Aorta (tissue), 5 donors: ENCODE results near the gene PODXL. TPM values are rescaled to one million over a fixed set of nuclear protein-coding genes. Genes with fewer than 3 reads are reported as not detected.
A peak's percentile ranks its signal among the peaks of the same experiment; 100 is the strongest.

Experiments
- ATAC-seq: fragments of 200-7000 bp; cut with Tn5 transposase; one replicate; pipeline ENCODE4 v1.9.1; 2022; ENCODE audit warnings: moderate library complexity; ENCODE audit not compliant: low FRiP score
- DNase-seq, 2 donors: peaks; one replicate each; pipeline ENCODE4 v3.0.0-alpha.2; 2020
- H3K27ac ChIP-seq, 2 donors: one replicate each; pipeline ENCODE4 v1.5.1; 2013; ENCODE audit warnings: low read length in 2 of 2, mild to moderate bottlenecking in 2 of 2, moderate library complexity in 2 of 2, control low read depth in 1 of 2, inconsistent platforms in 1 of 2, low read depth in 1 of 2
- H3K27me3 ChIP-seq, 2 donors: one replicate each; pipeline ENCODE4 v1.6.1; 2013; ENCODE audit warnings: control low read depth in 1 of 2, low read length in 1 of 2, mild to moderate bottlenecking in 1 of 2, moderate library complexity in 1 of 2; ENCODE audit not compliant: insufficient read depth in 2 of 2, control insufficient read depth in 1 of 2
- H3K36me3 ChIP-seq, 2 donors: one replicate each; pipeline ENCODE4 v1.6.1; 2013; ENCODE audit warnings: control low read depth in 1 of 2, low read length in 1 of 2, mild to moderate bottlenecking in 1 of 2; ENCODE audit not compliant: insufficient read depth in 2 of 2, control insufficient read depth in 1 of 2
- H3K4me1 ChIP-seq, 2 donors: one replicate each; pipeline ENCODE4 v1.6.1; 2013; ENCODE audit warnings: low read length in 2 of 2, control low read depth in 1 of 2, mild to moderate bottlenecking in 1 of 2, moderate library complexity in 1 of 2; ENCODE audit not compliant: insufficient read depth in 2 of 2, control insufficient read depth in 1 of 2
- H3K4me3 ChIP-seq, 2 donors: one replicate each; pipeline ENCODE4 v1.5.1; 2013; ENCODE audit warnings: low read length in 2 of 2, control low read depth in 1 of 2, mild to moderate bottlenecking in 1 of 2
- H3K9me3 ChIP-seq: one replicate; pipeline ENCODE4 v1.6.1; 2013; ENCODE audit warnings: mild to moderate bottlenecking, low read length; ENCODE audit not compliant: control insufficient read depth
- WGBS, 2 donors: extraction: QIAGEN DNeasy Blood & Tissue Kit; methylation state at CpG; one replicate each; pipeline ENCODE4 v1.1.7; 2013; 5-methylcytosine and 5-hydroxymethylcytosine counted together
- intact Hi-C, 2 donors: fragments of 100-400 bp; cut with DNase I; formaldehyde crosslinking; loops; one replicate each; pipeline versions ENCODE4 v1.14.2 to v1.15.0; 2022
- polyA plus RNA-seq, 2 donors: library from polyadenylated mRNA; stranded (reverse); fragments of 200-250 nt; gene quantifications; one replicate each; pipeline ENCODE4 v1.2.3, GENCODE V29; 2013
- total RNA-seq, 2 donors: library from RNA; stranded (reverse); fragmentation: NEBNext Ultra II Directional; extraction: Animal tissue kit (Norgen Biotek cat#: 25700); gene quantifications; one replicate each; pipeline ENCODE4 v1.2.1, GENCODE V29; 2021
- donor health status: healthy with polysubstance abuse.
- donor health status: Bipolar disorder and iron deficiency.
- donor health status: DM: no; HTN: no; CAD: no.
- donor health status: DM: no; HTN: no; CAD: no.
- donor health status: DM: yes; HTN: yes; CAD: no.

PODXL gene
- total and polyA plus RNA-seq, 4 donors: 1.7 to 55.5 (median 14.6) TPM

GRCh38 chr7:131595699-131596098 lies 39.3 kb upstream of the PODXL start:
- no peaks in the 10 kb centered on the region for H3K4me1 ChIP-seq
- no peak overlapping the region for H3K4me3 ChIP-seq
- no peak overlapping the region for H3K27ac ChIP-seq
- ATAC-seq (no peak), DNase-seq (no peak)
- no peaks in the 10 kb centered on the region for H3K9me3 ChIP-seq
- no peaks in the 10 kb centered on the region for H3K27me3 ChIP-seq
- 88 to 89% methylated on average over 4 of the region's 4 CpGs for WGBS, 2 donors
- no peaks in the 10 kb centered on the region for H3K36me3 ChIP-seq
- intact Hi-C loops: no loop called here

- H3K9me3 ChIP-seq: no peaks in the 10 kb centered on the region
- intact Hi-C loops: no loop called here
- no peak overlapping the region for H3K27ac ChIP-seq
- no peaks in the 10 kb centered on the region for H3K27me3 ChIP-seq
- DNase-seq (no peak), ATAC-seq (no peak)
- WGBS, 2 donors: 57 to 59% methylated on average over 10 of the region's 10 CpGs
- H3K4me1 ChIP-seq: no peaks in the 10 kb centered on the region
- no peak overlapping the region for H3K4me3 ChIP-seq
- H3K36me3 ChIP-seq: no peaks in the 10 kb centered on the region
Measured at GRCh38 chr7:131591687-131592319, 35.4 kb upstream of the PODXL start.

- no peaks in the 10 kb centered on the region for H3K36me3 ChIP-seq
- intact Hi-C loops: no loop called here
- no peak for DNase-seq
- 84 to 93% methylated on average over 9 of the region's 9 CpGs for WGBS, 2 donors
- H3K27me3 ChIP-seq: no peaks in the 10 kb centered on the region
- H3K4me3 ChIP-seq: no peak overlapping the region
- no peak overlapping the region for H3K27ac ChIP-seq
- peak; percentile 38 for ATAC-seq
- H3K9me3 ChIP-seq: no peaks in the 10 kb centered on the region
- no peaks in the 10 kb centered on the region for H3K4me1 ChIP-seq
Measured at GRCh38 chr7:131587315-131587923, 31.0 kb upstream of the PODXL start.

GRCh38 chr7:131586759-131587158 lies 30.3 kb upstream of the PODXL start:
- no peak overlapping the region for H3K4me3 ChIP-seq
- WGBS, 2 donors: 73 to 83% methylated on average over 3 of the region's 3 CpGs
- no peak for ATAC-seq
- no peaks in the 10 kb centered on the region for H3K4me1 ChIP-seq
- H3K36me3 ChIP-seq: no peaks in the 10 kb centered on the region
- no peak overlapping the region for H3K27ac ChIP-seq
- H3K27me3 ChIP-seq: no peaks in the 10 kb centered on the region
- intact Hi-C loops: no loop called here
- H3K9me3 ChIP-seq: no peaks in the 10 kb centered on the region
- DNase-seq: no peak

GRCh38 chr7:131586259-131586658 lies 29.8 kb upstream of the PODXL start:
- no peak for ATAC-seq

GRCh38 chr7:131583430-131583829 lies 27.0 kb upstream of the PODXL start:
- Histone ChIP-seq H3K36me3 (no peaks in the 10 kb centered on the region), H3K4me1 (no peaks in the 10 kb centered on the region), H3K27me3 (no peaks in the 10 kb centered on the region), H3K4me3 (no peak overlapping the region), H3K9me3 (no peaks in the 10 kb centered on the region), H3K27ac (no peak overlapping the region)
- 86% methylated on average over 9 of the region's 9 CpGs for WGBS, 2 donors
- no peak for DNase-seq
- intact Hi-C loops: no loop called here
- ATAC-seq: no peak

More at GRCh38 chr7:131586259-131586658, 29.8 kb upstream of the PODXL start:
- Histone ChIP-seq H3K9me3 (no peaks in the 10 kb centered on the region), H3K36me3 (no peaks in the 10 kb centered on the region), H3K4me3 (no peak overlapping the region), H3K4me1 (no peaks in the 10 kb centered on the region), H3K27me3 (no peaks in the 10 kb centered on the region), H3K27ac (no peak overlapping the region)
- 29 to 45% methylated on average over 5 of the region's 5 CpGs for WGBS, 2 donors
- intact Hi-C loops: no loop called here
- DNase-seq: no peak

- Histone ChIP-seq H3K27me3 (no peaks in the 10 kb centered on the region), H3K4me1 (no peaks in the 10 kb centered on the region), H3K4me3 (no peak overlapping the region), H3K36me3 (no peaks in the 10 kb centered on the region), H3K27ac (no peak overlapping the region), H3K9me3 (no peaks in the 10 kb centered on the region)
- DNase-seq (peak; percentile 53 to 80), ATAC-seq (peak; percentile 53)
- WGBS, 2 donors: 19 to 33% methylated on average over 16 of the region's 16 CpGs
- intact Hi-C loops: no loop called here
Measured at GRCh38 chr7:131581241-131582051, 25.0 kb upstream of the PODXL start.

GRCh38 chr7:131578602-131579001 lies 22.2 kb upstream of the PODXL start:
- WGBS, 2 donors: 65 to 69% methylated on average over 3 of the region's 3 CpGs
- intact Hi-C loops: no loop called here
- Histone ChIP-seq H3K36me3 (no peaks in the 10 kb centered on the region), H3K27me3 (no peaks in the 10 kb centered on the region), H3K27ac (no peak overlapping the region), H3K4me1 (no peaks in the 10 kb centered on the region), H3K4me3 (no peak overlapping the region), H3K9me3 (no peaks in the 10 kb centered on the region)
- DNase-seq (no peak), ATAC-seq (no peak)
